Endothelial cell of umbilical vein (primary cell): Measurements from ENCODE around the gene TMEM87A.

ENCODE experiments used
- CTCF ChIP-seq, 2 donors: IDR thresholded peaks; 1 replicate in 1 of 2; 2 replicates in 1 of 2; pipeline ENCODE4 v1.5.1; 2011; ENCODE audit warnings: low read length in 2 of 2, mild to moderate bottlenecking in 2 of 2, moderate library complexity in 2 of 2, control low read depth in 1 of 2, inconsistent platforms in 1 of 2, low read depth in 1 of 2; ENCODE audit not compliant: insufficient read depth in 1 of 2; ENCODE audit errors: extremely low read depth in 1 of 2
- EZH2 ChIP-seq: IDR thresholded peaks from 2 replicates; pipeline ENCODE4 v1.6.1; 2012; ENCODE audit warnings: borderline replicate concordance, low read depth, mild to moderate bottlenecking, moderate library complexity, low read length, inconsistent platforms; ENCODE audit not compliant: severe bottlenecking
- FOS ChIP-seq: IDR thresholded peaks from 2 replicates; pipeline ENCODE4 v1.6.1; 2011; ENCODE audit warnings: mild to moderate bottlenecking, low read length, moderate library complexity, borderline replicate concordance; ENCODE audit not compliant: insufficient read depth
- GATA2 ChIP-seq: IDR thresholded peaks from 2 replicates; pipeline ENCODE4 v1.7.0; 2011; ENCODE audit warnings: low read depth, mild to moderate bottlenecking, moderate library complexity, mixed read lengths, low read length; ENCODE audit not compliant: insufficient read length, insufficient read depth
- JUN ChIP-seq: IDR thresholded peaks from 2 replicates; pipeline ENCODE4 v1.6.1; 2011; ENCODE audit warnings: borderline replicate concordance, low read depth; ENCODE audit not compliant: insufficient read length, insufficient read depth
- MAX ChIP-seq: IDR thresholded peaks from 2 replicates; pipeline ENCODE4 v1.6.1; 2011; ENCODE audit not compliant: insufficient read depth, insufficient read length
- MYC ChIP-seq: IDR thresholded peaks from one replicate; pipeline ENCODE4 v1.6.1; 2011; ENCODE audit warnings: mild to moderate bottlenecking, low read depth, low read length
- POLR2A ChIP-seq: IDR thresholded peaks from 2 replicates; pipeline ENCODE4 v1.6.1; 2012; ENCODE audit warnings: low read depth, mild to moderate bottlenecking, control low read depth, low read length
- POLR2AphosphoS5 ChIP-seq: IDR thresholded peaks from 2 replicates; pipeline ENCODE4 v1.6.1; 2012; ENCODE audit warnings: low read depth, mild to moderate bottlenecking, control low read depth, low read length, moderate library complexity; ENCODE audit not compliant: insufficient read depth

GRCh38 chr15:42274702-42274989 is 1.4 kb upstream of the TMEM87A start:
- TF ChIP-seq POLR2AphosphoS5: no peak
- TF ChIP-seq POLR2A: no peak
- TF ChIP-seq CTCF (IDR thresholded peaks at IDR 0.05; ENCODE audit: extremely low read depth in 1 of 2, insufficient read depth in 1 of 2, low read depth in 1 of 2, low read length in 2 of 2): no peak
- no peak for TF ChIP-seq JUN
- TF ChIP-seq EZH2: no peak
- TF ChIP-seq MAX: no peak
- no peak for TF ChIP-seq GATA2
- no peak for TF ChIP-seq MYC
- no peak for TF ChIP-seq FOS
